Measurements from ENCODE around the gene CABLES2.

CABLES2 gene

DNA sequence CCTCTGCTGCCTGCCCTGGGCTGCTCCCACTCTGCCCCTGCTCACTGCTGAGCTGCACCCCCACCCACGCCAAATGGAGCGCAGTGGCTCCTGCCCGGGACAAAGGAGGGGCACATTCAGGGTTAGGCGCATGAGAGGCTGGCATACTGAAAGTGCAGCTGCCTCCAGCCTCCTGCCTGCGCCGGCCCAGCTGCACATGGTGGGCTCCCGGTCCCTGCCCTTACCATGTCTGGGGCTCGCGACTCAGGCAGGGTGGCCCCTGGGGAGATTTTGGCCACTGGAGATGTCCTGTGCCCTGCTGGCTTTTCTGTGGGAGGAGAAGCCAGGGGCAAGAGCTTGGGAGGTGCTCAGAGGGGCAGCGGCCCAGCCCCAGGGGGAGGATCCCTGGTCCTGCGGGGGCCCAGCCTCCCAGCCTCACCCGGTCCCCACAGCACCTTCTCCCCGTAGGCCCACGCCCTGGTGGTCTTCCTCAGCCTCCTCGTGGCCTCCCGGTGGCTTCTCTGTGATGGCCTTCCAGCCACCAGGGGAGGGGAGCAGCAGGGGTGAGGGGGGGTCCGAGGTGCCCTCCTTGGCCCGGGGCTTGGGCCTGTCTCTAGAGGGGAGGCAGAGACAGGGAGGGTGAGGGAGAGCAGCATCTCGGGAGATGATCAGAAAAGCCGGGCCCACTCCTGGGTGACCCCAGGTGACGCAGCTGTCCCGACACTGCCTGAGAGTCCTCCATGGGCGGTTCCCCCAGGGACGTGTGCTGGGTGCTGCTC, 8.4 kb upstream of the CABLES2 start:
- no peak for DNase-seq (ENCODE audit: extremely low read depth, low read depth)
- no peak for TF ChIP-seq CTCF (IDR thresholded peaks at IDR 0.05; ENCODE audit: low read depth, low read length)

DNA sequence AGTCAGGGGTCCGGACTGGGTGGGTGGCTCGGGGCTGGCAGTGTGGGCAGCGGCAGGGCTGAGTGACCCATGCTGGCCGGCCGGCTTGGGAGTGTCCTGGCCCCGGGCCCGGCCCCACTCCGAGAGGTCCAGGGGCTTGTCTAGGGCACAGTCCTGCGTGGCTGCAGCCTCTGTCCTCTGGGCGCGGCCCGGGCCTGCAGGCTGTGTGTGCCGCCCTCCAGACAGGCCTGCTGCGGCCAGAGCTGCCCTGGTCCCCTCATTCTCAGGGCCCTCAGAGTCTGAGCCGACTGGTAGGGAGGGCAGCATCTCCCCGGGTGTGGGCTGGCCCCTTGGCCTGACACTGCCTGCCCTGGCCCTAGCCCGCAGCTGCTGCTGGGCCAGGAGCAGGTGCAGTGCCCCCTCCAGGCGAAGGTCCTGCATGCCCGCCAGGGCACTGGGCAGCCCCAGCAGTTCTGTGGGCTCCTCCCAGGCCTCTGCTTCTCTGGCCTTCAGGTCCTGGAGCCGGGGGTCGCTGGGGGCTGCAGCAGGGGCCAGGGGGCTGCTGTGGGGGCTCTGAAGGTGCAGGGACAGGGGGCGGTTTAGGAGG, 6.9 kb upstream of the CABLES2 start:
- DNase-seq (ENCODE audit: extremely low read depth, low read depth) = no peak

DNA sequence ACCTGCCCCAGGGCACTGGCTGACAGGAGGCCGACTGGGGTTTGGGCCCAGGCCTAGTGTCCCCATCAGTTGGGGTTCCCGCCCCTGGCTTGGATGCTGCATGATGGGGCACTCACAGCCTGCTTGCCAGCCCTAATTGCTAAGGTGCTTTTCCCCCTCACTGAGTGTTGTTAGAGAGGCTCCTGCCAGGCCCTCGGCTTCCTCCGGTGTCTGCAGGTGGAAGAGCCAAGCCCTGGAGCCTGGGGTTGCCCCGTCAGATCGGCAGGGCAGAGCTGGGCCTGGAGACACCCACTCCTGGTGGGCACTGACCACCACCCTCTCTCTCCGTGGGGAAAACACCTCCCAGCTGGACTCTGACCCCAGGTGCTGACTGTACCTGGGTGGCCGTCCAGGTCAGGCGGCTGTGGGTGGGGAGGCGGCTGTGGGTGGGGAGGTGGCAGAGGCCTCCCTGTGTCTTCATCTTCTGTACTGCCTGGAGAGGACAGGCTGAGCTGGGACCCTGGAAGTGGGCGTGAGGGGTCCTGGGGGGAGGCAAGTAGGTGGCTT, 6.0 kb upstream of the CABLES2 start:
- TF ChIP-seq CTCF (IDR thresholded peaks at IDR 0.05; ENCODE audit: low read depth, low read length) = no peak
- DNase-seq (ENCODE audit: extremely low read depth, low read depth) = no peak

More for the DNA sequence above, 6.9 kb upstream of the CABLES2 start:
- no peak for TF ChIP-seq CTCF (IDR thresholded peaks at IDR 0.05; ENCODE audit: low read depth, low read length)

DNA sequence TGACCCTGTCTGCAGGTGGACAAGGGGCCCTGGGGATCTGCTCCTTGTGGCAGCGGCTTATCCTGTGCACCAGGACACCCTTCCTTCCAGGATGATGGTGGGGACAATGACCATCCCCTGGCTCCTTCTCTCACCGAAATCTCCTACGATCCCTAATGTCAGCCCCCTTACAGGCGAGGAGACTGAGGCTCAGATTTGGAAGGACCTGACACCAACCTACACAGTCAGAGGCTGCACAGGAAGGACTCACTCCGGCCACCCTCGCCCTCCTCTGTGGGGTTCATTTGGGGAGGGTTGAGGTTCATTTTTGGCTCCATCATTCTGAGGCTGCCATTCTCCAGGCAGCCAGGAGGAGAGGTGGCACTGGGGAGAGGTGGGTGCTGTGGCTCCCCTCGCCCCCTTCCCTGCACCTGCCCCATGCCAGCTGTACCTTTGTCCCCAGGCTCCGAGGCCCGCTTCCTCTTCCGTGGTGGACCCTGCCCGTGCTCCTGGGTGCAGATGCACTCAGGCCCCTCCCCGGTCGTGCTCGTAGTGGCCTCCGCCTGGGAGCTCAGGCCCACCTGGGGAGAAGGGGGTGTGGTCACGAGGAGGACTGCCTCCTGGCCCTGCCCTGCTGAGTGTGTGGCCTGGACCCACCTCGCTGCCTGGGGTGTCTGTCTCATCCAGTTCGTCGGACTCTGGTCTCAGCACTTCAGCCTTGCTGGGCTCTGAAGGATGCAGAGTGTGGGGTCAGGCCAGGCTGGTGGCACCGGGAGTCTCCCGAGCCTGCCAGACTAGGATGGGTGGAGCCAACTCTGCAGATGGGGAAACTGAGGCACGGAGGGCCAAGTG, 5.3 kb upstream of the CABLES2 start:
- DNase-seq (ENCODE audit: extremely low read depth, low read depth) = no peak
- no peak for TF ChIP-seq CTCF (IDR thresholded peaks at IDR 0.05; ENCODE audit: low read depth, low read length)

DNA sequence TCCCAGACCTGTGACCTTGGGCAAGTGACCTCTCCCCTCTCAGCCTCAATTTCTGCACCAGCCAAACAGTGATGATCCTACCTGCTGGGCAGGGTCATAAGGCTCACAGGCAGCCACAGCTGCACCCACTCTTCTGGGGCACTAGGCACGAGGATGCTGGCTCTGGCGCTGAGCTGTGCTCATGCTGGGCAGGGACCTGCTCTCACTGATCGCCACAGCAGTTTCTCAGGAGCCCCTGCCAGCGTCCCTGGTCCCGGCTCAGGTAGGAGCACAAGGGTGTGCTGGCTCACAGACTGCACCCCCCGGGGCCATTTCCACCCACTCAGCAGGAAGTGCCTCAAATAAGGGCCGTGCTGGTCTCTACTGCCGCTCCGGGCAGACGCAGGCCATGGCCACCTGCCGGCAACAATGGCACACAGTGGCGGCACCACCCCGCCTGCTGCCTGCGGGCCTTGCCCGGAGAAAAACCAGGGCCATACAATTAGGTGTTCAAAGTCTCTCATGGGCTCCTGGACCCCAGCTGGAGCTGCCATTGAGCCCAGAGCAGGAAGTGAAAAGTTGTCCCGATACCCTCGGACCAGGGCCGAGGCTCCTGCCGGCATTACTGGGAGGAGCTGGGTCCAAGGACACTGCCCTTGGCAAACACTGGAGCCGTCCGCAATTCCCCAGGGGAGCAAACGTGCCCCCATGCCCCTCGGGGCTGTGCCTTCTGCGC, 4.6 kb upstream of the CABLES2 start:
- no peak for DNase-seq (ENCODE audit: extremely low read depth, low read depth)
- TF ChIP-seq CTCF (IDR thresholded peaks at IDR 0.05; ENCODE audit: low read depth, low read length) = no peak

DNA sequence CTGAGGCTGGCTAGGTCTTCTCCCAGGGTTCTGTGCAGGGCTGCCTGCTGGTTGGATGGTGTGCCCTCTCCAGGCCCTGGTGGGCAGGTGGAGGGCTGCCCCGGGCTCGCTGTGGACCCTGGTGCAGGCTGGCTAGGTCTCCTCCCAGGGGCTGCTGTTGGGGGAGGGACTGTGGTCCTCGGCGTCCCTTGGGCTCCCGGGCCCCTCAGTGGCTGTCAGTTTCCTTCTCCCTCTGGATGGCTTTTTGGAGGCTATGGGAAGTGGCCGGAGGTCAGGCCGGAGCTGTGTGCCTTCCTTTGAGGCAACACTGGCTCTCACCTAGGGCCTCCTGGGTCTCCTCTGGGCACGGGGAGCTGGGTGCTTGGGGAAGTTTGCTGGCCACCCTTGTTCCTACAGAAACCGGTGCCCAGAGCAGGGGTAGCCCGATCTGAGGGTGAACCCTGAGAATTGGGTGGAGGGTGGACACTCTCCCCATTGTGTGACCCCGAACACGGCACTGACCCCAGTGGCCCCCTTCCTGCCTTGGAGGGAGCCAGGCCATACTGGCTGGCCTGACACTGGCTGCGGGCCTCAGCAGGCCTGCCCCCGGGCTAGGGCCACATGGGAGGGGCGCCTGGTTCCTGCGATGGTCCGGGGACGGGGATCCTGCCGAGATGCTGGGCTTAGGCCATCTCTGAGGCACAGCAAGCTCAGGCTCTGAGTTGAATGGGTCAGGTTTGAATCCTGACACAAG, 3.8 kb upstream of the CABLES2 start:
- no peak for DNase-seq (ENCODE audit: extremely low read depth, low read depth)
- no peak for TF ChIP-seq CTCF (IDR thresholded peaks at IDR 0.05; ENCODE audit: low read depth, low read length)

Data from AG09319 (cell line).